CD4-positive, alpha-beta T cell treated with Interleukin-6 for 4 hours (primary cell): ENCODE measurements around the gene PDE9A.

ENCODE experiments used
- DNase-seq: peaks from one replicate; pipeline ENCODE4 v3.0.0-alpha.2; 2020; ENCODE audit warnings: mixed read lengths

PDE9A gene

DNA sequence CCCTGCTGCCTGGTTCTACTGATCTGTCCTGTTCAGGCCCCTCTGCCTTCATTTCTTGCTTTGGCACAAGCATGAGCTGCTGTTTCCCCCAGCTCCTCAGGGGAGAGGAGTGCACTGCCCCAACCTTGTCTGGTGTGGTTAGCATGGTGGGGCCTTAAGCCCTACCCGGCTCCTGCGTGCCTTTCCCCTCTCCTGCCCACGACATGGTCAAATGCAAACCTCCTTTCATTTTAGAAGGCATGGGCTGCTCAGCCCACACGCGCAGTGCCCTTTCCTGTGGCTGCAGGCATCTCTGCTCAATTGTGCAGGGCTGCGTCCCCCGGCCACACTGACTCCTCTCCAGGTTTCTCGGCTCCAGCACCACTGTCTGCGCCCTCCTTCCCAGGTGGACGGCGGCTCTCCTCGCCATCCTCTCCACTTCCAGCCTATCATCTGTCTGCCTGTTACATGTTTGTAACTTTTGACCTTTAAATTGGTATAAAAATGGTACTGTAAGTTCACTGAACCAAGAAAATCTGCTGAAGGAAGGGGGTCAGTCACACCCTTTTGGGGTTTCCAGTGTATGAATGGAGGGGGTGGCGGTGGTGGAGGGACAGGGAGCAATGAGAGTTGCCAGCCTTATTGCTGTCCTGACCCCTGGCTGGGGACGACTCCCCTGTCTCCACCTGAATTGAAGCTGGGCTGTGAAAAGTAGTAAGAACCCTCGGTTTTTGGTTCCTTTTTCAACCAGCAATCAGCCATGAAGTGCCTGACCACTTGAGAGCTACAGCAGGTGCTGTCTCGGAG is 5.1 kb downstream of the PDE9A start:
- DNase-seq = no peak

DNA sequence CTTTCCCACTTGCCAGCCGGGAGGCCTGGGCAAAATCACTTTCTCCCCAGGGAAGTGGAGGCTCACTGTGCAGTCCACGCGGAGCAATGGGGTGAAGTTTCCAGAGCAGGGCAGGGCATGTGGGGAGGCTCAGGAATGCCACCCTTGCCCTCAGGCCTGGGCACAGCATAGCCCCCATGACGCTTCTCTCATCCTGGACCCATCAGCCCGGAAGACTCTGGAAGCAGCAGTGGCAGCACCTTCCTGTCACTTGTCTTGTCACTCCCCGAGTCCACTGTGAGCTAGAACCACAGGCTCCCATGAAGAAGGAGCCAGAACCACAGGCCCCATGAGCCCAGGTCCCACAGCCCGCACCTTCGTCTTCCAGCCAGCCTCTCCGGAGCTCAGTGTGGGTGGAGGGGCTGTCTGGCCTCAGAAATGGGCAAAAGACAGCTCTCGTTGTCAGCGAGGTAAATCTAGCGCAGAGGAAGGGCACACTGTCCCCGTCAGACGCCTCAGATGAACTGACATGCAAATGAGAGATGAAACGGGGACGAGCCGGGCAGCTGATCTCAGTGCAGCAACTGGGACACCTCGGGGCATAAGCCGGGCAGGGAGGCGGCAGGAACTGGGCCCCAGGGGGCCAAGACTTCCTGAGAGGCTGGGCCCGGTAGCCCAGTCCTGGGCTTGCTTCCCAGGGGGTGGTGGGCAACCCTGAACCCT is 6.1 kb downstream of the PDE9A start:
- no peak for DNase-seq

DNA sequence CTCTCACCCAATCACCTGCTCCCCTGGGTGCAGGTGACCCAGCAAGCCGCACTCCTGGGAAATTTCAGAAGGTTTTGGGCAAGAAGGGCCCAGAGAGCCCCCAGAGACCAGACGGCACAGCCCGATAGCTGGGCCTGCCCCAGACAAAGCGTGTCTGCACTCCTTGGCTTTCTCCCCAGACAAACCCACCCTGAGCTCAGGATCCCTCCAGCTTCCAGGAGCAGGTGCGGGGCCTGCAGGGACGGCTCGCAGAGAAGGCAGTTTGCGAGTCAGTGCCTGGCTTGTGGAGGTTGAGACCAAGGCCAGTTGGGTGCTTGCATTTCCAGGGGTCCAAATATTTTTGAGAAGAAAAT is 6.7 kb downstream of the PDE9A start:
- DNase-seq = no peak

DNA sequence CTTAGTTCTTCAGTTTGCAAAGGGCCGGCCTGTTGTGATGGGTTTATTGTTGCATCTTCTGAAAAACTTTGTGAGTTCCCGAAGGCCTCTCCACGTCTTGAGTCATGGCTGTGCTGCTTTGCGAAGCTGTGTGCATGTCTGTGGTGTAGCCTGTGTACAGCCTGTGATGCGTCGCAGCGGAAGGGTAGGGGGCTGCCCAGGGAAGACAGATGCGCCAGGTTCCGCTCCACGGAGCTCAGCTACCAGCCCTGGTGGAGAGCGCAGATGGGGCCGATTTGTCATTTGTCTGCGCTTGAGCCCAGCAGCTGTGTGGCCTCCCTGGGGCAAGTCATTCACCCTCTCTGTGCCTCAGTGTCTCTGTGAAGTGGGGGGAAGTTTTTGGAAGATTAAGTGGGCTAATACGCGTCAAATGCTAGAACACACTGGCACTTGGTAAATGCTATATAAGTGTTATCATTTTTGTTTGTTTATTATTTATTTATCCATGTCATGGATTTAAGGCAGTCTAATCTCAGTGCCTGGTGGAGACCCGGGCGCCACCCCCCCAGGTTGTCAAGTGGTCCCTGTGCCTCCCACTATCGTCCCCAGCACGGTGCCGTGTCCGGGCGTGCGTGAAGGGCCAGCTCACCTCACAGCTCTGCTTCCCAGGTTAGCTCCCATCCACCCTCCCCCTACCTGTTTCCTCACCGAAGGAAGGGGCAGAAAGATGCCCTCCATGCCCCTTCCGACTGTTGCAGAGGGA is 8.4 kb downstream of the PDE9A start:
- no peak for DNase-seq

DNA sequence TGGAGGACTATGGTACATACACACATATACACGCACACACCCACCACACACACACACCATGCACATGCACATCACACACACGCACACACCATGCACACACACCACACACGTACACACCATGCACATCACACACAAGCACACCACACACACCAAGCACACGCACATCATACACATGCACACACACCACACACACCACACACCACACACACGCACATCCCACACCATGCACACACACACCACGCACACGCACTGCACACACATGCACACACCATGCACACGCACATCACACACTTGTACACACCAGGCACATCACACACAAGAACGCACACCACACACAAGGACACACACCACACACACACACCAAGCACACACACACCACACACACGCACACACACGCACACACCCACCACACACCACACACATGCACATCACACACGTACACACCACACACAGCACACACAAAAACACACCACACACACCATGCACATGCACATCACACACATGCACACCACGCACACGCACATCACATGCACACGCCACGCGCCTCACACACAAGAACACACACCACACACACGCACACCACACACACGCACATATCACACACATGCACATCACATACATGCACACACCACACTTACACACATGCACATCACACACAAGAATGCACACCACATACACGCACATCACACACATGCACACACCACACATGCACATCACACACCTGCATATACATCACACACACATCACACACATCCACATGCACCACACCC is 9.2 kb downstream of the PDE9A start:
- no peak for DNase-seq

DNA sequence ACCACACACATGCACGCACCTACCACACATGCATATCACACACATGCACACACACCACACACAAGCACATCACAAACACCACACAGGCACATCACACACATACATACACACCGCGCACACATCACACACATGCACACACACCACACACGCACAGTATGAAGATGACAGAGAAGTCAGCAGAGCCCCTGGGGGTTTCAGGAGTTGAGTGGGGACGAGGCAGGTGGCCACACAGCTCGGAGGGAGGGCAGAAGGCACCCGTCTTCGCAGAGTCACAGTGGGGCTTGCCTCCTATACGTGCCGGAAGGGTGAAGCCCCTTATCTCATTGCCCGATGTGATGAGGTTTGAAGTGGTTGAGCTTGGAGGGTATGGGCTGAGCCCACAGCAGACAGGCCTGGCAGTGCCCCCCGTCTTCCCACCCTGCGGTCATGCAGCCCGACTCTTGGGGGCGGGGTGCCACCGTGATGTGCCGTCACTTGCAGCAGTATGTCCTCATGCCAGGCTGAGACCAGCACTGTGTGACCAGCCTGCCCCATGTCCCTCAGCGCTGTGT is 9.9 kb downstream of the PDE9A start:
- no peak for DNase-seq

DNA sequence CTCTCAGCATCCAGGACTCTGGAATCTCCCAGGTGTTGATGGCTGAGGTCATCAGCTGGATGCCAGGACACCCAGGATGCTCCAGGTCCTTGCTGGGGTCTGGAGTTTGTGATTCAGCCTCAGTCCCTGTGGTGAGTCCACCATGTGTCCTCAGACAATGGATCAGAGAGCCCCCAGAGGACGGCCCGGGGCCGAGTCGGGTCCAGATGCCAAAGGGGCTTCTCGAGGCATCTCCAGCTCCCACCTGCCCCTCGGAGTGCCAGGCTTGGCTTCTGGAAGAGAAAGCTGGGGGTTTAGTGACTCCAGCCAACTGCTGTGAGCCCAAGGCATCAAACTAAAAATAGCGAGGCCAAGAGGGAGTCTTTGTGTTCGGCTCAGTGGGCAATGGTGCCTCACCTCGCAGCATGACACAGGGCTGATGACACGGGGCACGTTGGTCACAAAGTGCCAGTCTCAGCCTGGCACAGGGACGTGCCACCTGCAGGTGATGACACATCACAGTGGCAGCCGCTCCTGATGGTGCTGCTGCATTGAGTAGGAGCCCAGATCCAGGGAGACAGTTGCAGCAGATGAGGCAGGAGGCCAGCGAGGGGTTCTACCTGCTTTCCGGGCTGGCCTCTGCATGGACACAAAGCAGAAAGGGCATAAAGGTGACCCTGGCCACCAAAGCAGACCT is 10.6 kb downstream of the PDE9A start:
- no peak for DNase-seq

DNA sequence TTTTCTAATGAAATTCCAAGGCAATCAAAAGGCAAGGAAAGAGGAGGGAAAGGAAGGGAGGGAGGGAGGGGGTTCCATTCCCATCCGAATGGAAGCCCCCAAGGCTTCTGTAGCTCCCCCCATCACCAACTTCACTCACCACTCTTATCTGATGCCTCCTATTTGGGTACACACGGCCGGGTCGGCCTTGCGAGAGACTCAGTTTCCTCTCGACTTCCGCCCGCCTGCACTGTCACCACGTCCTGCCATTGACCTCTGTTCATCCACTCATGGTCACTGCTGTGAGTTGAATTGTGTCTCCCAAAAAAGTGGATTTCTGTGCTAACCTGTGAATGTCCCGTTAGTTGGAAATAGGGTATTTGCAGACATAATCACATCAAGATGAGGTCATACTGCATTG is 11.2 kb downstream of the PDE9A start:
- DNase-seq = no peak

DNA sequence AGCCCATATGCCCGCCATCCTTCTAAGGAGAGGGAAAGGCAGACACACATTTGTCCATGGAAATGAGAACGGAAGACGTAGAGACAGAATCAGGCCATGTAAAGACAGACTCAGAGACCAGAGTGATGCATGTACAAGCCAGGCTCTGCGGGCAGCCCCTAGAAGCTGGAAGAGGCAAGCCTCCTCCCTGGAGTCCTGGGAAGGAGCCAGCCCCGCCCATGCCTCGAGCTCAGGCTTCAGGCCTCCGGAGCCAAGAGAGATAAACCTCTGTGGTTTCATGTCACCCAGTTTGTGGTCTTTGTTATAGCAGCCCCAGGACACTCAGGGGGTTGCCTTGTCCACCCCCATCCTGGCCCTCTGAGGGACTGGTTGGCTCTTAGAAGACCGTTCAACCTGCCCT is 11.6 kb downstream of the PDE9A start:
- DNase-seq = no peak

DNA sequence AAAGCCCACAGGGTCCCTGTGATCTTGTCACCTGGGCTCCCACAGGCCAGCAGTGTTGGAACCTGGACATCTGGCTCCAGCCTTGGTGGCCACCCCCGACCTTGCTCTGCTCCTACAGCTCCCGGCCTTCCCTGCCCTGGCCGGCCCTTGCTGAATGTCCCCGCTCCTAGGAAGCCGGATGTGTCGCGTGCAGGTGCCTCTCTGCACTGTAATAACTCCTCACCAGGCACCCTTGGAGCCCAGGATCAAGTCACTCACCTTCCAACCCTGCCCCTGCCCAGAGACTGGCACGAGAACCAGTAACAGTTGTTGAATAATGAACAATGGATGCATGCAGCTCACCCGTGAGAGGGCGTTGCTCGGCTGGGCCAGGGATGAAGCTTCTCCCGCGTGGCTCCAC is 12.1 kb downstream of the PDE9A start:
- no peak for DNase-seq

DNA sequence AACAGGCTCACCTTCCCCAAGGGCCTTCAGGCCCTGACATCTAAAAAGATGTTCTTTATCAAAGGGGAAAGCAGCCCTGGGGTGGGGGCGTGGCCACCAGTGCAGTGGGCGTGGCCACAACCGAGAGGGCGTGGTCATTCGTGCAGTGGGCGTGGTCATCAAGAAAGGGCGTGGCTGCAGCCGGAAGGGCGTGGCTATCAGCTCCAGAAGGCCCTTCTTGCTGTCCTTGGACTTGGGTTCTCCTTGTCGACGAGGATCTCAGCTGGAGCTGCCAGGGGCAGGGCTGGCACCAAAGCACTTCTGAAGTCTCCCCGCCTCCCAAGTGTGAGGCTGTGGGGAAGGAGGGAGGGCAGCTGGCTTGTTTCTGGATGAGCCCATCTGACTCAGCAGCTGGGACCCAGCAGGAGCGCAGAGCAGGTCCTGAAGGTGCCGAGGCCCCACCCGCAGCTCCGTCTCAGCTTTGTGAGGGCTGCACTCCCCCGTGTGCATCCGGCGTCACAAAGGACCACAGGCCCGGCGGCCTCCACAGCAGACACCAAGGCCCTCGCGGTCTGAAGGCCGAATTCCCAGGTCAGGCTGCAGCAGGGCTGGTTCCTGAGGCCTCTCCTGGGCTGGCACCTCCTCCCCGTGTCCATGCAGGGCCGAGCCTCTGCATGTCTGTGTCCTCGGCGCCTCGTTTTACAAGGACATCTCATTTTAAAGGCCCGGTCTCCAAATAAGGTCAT is 12.8 kb downstream of the PDE9A start:
- DNase-seq = no peak

DNA sequence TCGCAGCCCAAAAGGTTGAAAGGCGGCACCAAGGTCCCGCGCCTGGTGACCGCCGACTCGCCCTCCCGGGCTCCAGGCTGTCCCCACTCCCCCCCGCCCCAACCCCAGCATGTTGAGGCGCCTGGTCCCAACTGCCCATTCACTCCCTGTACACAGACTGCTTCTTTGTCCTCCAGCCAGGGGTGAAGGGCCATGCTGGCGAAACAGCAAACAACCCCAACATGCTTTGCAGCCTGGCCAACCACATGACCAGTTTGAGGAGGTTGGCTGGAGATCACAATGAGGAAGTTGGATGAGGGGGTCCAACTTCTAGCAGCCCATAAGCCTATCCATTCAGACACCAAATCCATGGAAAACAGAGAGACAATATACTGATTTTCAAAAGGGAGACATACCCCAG is 13.5 kb downstream of the PDE9A start:
- DNase-seq = no peak

DNA sequence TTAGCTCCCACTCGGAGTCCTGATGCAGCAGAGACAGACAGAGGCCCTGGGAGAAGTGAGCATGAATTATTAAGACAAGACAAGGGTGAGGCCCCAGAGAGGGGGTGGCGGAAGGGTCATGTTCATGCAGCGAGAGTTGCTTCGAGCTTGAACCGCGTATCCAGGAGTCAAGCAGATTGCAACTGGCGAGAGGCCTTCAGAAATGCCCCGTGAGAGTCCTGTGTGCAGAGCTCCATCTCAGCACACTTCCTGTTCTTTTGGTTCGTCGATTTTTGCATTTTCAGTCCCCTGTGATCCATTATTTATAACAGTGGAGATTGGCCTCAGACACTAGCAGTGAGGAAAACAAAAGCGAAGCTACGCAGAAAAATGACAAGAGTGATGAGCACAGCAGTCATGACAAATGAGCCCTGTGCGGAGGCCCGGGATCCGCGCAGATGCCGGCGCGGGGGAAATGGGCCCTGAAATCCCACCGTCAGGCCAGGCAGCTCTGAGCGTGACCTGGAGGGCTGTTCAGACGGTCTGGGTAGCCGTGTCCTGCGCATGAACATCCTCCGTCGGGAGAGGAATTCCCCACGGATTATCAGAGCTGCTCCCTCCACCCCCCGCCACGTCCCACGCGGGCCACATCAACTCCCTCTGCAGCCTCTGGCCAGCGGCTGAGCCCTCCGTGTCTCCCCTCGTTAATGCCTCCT is 15.0 kb downstream of the PDE9A start:
- no peak for DNase-seq

DNA sequence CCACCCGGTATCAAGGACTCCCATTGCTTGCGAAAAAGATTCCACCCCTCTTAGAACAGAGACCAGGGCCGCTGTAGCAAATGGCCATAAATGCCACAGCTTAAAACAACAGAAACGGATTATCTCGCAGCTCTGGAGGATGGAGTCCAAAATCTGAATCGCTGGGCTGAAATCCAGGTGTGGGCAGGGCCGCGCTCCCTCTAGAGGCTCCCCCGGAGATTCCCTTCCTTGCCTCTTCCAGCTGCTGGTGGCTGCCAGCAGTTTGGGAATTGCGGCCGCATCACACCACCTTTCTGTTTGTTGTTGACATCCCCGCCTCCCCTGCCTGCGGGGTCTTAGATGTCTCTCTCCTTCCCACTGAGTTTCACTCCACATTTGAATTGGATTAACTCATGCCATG is 15.6 kb downstream of the PDE9A start:
- DNase-seq = no peak

DNA sequence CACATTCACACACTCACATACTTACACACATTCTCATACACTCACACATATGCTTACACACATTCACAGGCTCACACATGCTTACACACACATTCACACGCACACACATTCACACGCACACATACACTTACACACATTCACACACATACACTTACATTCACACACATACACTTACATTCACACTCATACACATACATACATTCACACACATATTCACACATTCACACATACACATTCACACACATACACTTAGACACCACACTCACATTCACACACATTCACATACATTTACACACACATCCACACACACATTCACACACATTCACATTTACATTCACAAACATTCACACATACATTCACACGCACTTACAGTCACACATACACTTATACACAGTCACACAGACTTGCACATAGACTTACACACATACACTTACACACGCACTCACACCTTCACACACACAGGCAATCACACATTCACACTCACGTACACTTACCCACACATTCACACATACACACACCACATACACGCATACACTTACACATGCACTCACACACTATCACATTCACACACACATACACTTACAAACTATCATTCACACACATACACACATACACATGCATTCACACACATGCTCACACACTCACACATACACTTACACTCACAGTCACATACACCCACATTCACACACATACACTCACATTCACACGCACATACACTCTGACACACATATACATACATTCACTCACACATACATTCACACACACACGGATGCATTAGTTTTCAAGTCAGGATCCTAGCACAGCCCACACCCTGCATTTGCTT is 16.8 kb downstream of the PDE9A start:
- DNase-seq = no peak

DNA sequence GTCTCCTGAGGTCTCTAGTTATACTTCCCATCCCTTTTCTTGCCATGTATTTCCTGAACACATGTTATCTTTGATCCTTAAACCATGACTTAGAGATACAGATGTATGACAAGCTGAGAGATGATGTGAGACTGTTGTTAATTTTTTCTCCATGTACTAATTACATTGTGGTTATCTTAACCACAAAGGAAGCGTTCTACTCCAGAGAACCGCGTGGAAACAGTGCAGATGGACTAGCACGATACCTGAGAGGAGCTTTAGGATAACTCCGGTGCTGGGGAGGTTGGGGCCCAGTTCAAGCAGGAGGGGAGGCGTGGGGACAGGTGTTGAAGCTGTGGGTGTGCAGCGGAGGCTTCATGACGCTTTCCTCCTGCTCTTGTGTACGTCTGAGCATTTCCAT is 17.5 kb downstream of the PDE9A start:
- peak; percentile 21 for DNase-seq

DNA sequence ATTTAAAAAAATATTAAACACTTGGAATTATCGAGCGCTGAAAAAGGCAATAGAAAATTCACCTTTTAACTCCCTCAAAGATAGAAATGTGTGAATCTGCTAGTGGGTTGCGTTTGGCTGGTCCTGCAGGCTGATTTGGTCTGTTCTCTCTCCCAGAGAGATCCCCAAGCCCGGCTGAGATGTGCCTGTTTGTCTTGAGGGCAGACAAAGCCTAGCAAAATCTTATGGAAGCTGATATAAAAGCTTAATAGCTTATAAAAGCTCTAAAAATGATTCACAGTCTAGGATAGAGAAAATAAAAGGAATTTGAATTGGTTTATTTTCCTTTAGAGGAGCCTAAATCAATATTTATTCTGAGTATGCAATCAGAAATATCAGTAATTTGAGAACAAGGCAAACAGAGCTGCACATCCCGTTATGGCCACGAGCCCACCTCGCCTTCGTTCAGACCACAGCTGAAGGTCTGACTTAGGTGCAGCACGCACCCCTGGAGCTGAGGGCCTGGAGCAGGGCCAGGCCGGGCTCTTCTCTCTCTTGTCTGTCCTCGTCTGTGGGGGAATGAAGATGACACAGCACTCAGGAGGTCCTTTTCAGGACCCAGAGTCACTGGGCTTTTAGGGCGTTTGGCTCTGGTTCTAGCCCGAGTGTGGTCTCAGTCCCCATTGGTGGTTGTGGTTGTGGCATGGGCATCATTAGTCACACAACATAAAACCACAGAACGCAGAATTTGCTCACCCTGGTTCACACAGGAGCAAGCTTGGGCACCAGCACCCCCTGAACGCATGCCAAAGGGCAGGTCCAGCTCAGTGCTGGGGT is 18.6 kb downstream of the PDE9A start:
- DNase-seq = no peak

DNA sequence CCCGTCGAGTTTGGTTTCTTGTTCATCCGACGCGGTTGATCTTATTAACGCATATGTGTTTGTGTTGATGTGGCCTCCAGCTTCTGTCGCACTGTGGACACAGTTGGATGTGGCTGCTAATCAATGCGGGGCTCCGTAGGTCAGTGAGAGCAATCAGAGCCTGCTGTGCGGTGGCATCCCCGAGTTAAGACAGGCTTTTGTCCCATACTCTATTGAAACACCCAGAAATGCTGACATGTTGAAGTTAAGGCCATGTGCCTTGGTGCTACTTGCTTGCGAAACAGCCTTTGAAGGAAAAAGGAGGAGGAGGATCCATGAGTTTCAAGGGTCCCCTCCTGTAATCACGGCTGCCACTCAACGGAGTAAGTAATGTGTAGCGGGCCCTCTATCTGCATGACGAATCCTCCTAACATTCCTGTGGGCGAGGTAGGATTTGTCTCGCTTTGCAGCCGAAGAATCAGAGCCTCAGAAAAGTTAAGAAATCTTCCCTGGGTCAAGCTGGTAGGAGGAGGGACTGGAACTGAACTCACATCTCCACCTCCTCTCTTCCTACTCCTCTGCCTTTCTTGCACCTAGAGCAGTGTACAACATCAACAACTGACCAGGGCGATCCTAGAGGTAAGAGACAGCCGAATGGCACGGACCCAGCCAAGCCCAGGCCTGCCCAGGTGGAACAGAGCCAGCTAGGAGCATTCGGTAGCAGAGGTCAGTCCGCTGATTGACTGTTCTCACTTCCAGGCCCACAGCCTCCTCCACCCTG is 19.5 kb downstream of the PDE9A start:
- DNase-seq = no peak
